Osteoblast (primary cell): ENCODE measurements around the gene ZFYVE27. TPM values are rescaled to one million over a fixed set of nuclear protein-coding genes. Genes with fewer than 3 reads are reported as not detected.

Experiments
- DNase-seq: peaks from one replicate; pipeline ENCODE4 v3.0.0; 2011; ENCODE audit warnings: low spot score, mixed read lengths; ENCODE audit not compliant: insufficient read length; ENCODE audit errors: missing footprints
- H2AFZ ChIP-seq: 2 replicates; pipeline ENCODE4 v1.6.0; 2011; ENCODE audit warnings: mild to moderate bottlenecking, low read length
- H3K27ac ChIP-seq: 2 replicates; pipeline ENCODE4 v1.5.1; 2011; ENCODE audit warnings: mild to moderate bottlenecking, low read depth, low read length, moderate library complexity
- H3K27me3 ChIP-seq: 2 replicates; pipeline ENCODE4 v1.6.0; 2012; ENCODE audit warnings: mild to moderate bottlenecking, control low read depth, inconsistent platforms, low read length, moderate library complexity; ENCODE audit not compliant: insufficient read depth
- H3K36me3 ChIP-seq: 2 replicates; pipeline ENCODE4 v1.5.1; 2011; ENCODE audit warnings: mild to moderate bottlenecking, low read length, control low read depth, moderate library complexity; ENCODE audit not compliant: insufficient read depth
- H3K4me1 ChIP-seq: 2 replicates; pipeline ENCODE4 v1.5.1; 2011; ENCODE audit warnings: mild to moderate bottlenecking, low read length, control low read depth, moderate library complexity; ENCODE audit not compliant: insufficient read depth
- H3K4me2 ChIP-seq: 2 replicates; pipeline ENCODE4 v1.6.0; 2011; ENCODE audit warnings: mild to moderate bottlenecking, low read length; ENCODE audit not compliant: insufficient read depth
- H3K4me3 ChIP-seq: fragments of 200-600 bp; sonication (generic); 3 replicates; pipeline ENCODE4 v1.5.1; 2012; ENCODE audit warnings: mild to moderate bottlenecking, low read length, inconsistent platforms; ENCODE audit not compliant: insufficient read depth
- H3K79me2 ChIP-seq: 2 replicates; pipeline ENCODE4 v1.6.0; 2012; ENCODE audit warnings: mild to moderate bottlenecking, low read length, control low read depth, inconsistent platforms; ENCODE audit not compliant: insufficient read depth
- H3K9me3 ChIP-seq: 2 replicates; pipeline ENCODE4 v1.5.1; 2011; ENCODE audit warnings: low read depth, low read length, control low read depth
- H4K20me1 ChIP-seq: 2 replicates; pipeline ENCODE4 v1.6.0; 2012; ENCODE audit warnings: mild to moderate bottlenecking, low read length, control low read depth; ENCODE audit not compliant: insufficient read depth
- CTCF ChIP-seq: IDR thresholded peaks from 2 replicates; pipeline ENCODE4 v1.5.1; 2011; ENCODE audit warnings: mild to moderate bottlenecking, low read depth, low read length, moderate library complexity; ENCODE audit errors: extremely low read depth
- total RNA-seq: library from RNA; depleted of rRNA; stranded (reverse); fragments of >200 nt; gene quantifications from 2 replicates; pipeline ENCODE4 v1.2.3, GENCODE V29; 2012

Gene ZFYVE27
- total RNA-seq, 1 donor = 19.9 TPM

- DNase-seq = peak; percentile 88
- H2AFZ ChIP-seq = no peak overlapping the region
Observed at GRCh38 chr10:97791824-97792721, 55.1 kb downstream of the ZFYVE27 start.

GRCh38 chr10:97795886-97796285 is 59.0 kb downstream of the ZFYVE27 start:
- H3K4me1 ChIP-seq = no peaks in the 10 kb centered on the region
- no peak overlapping the region for H2AFZ ChIP-seq
- peaks cover 14% of the 10 kb centered on the region for H3K9me3 ChIP-seq
- H3K4me2 ChIP-seq = no peak overlapping the region
- no peak overlapping the region for H3K4me3 ChIP-seq
- H3K27ac ChIP-seq = no peak overlapping the region
- TF ChIP-seq CTCF = no peak
- H3K27me3 ChIP-seq = peaks cover 2% of the 10 kb centered on the region
- DNase-seq = no peak
- no peaks in the 10 kb centered on the region for H3K36me3 ChIP-seq
- H4K20me1 ChIP-seq = no peaks in the 10 kb centered on the region
- no peaks in the 10 kb centered on the region for H3K79me2 ChIP-seq

More at GRCh38 chr10:97791824-97792721, 55.1 kb downstream of the ZFYVE27 start:
- Histone ChIP-seq H3K4me2 (no peak overlapping the region), H3K4me1 (no peaks in the 10 kb centered on the region), H3K36me3 (no peaks in the 10 kb centered on the region), H3K27ac (no peak overlapping the region), H3K27me3 (peaks cover 12% of the 10 kb centered on the region), H4K20me1 (no peaks in the 10 kb centered on the region), H3K79me2 (no peaks in the 10 kb centered on the region), H3K9me3 (no peaks in the 10 kb centered on the region), H3K4me3 (no peak overlapping the region)
- peak; percentile 89 for TF ChIP-seq CTCF

- Histone ChIP-seq H3K27ac (no peak overlapping the region), H3K9me3 (peaks cover 14% of the 10 kb centered on the region), H3K4me1 (no peaks in the 10 kb centered on the region), H3K36me3 (no peaks in the 10 kb centered on the region), H4K20me1 (no peaks in the 10 kb centered on the region), H3K4me2 (no peak overlapping the region), H3K4me3 (no peak overlapping the region), H3K27me3 (peaks cover 2% of the 10 kb centered on the region), H3K79me2 (no peaks in the 10 kb centered on the region), H2AFZ (no peak overlapping the region)
- peak; percentile 50 for DNase-seq
- TF ChIP-seq CTCF = no peak
Observed at GRCh38 chr10:97796651-97797050, 59.7 kb downstream of the ZFYVE27 start.

- H3K27me3 ChIP-seq = no peaks in the 10 kb centered on the region
- no peak for DNase-seq
- no peaks in the 10 kb centered on the region for H4K20me1 ChIP-seq
- H2AFZ ChIP-seq = no peak overlapping the region
- peaks cover 14% of the 10 kb centered on the region for H3K9me3 ChIP-seq
- H3K4me2 ChIP-seq = no peak overlapping the region
- no peaks in the 10 kb centered on the region for H3K4me1 ChIP-seq
- no peak overlapping the region for H3K4me3 ChIP-seq
- TF ChIP-seq CTCF = no peak
- H3K79me2 ChIP-seq = no peaks in the 10 kb centered on the region
- no peaks in the 10 kb centered on the region for H3K36me3 ChIP-seq
- no peak overlapping the region for H3K27ac ChIP-seq
Observed at GRCh38 chr10:97798958-97799610, 62.2 kb downstream of the ZFYVE27 start.
